CD4-positive, alpha-beta T cell treated with Interleukin-1 beta for 1 hour (primary cell): ENCODE measurements around the gene CCDC97.
A peak's percentile ranks its signal among the peaks of the same experiment; 100 is the strongest.

Source experiments
- DNase-seq, 2 donors: peaks; one replicate each; pipeline ENCODE4 v3.0.0-alpha.2; 2020 to 2022

The CCDC97 gene

GRCh38 chr19:41320568-41320967 lies 10.6 kb downstream of the CCDC97 start:
- DNase-seq = no peak

GRCh38 chr19:41321204-41321599 lies 11.2 kb downstream of the CCDC97 start:
- no peak for DNase-seq

GRCh38 chr19:41321600-41322270 lies 11.8 kb downstream of the CCDC97 start:
- no peak for DNase-seq

GRCh38 chr19:41322451-41322850 lies 12.5 kb downstream of the CCDC97 start:
- no peak for DNase-seq

- no peak for DNase-seq
These were observed 13.1 kb downstream of the CCDC97 start for GRCh38 chr19:41323023-41323422.

GRCh38 chr19:41323430-41324125 lies 13.6 kb downstream of the CCDC97 start:
- DNase-seq = peak in 1 of 2 donors; percentile 49

GRCh38 chr19:41324231-41324702 lies 14.3 kb downstream of the CCDC97 start:
- DNase-seq = no peak

GRCh38 chr19:41324921-41325639 lies 15.1 kb downstream of the CCDC97 start:
- peak in 1 of 2 donors; percentile 48 for DNase-seq

- DNase-seq = no peak
These were observed 15.6 kb downstream of the CCDC97 start for GRCh38 chr19:41325640-41325946.

- peak; percentile 28 to 63 for DNase-seq
These were observed 16.2 kb downstream of the CCDC97 start for GRCh38 chr19:41325947-41326706.

- no peak for DNase-seq
These were observed 17.2 kb downstream of the CCDC97 start for GRCh38 chr19:41327076-41327575.

- peak; percentile 87 to 91 for DNase-seq
These were observed 17.7 kb downstream of the CCDC97 start for GRCh38 chr19:41327576-41328156.

- peak in 1 of 2 donors; percentile 46 for DNase-seq
These were observed 18.3 kb downstream of the CCDC97 start for GRCh38 chr19:41328157-41328841.

- peak in 1 of 2 donors; percentile 50 for DNase-seq
These were observed 18.9 kb downstream of the CCDC97 start for GRCh38 chr19:41328842-41329225.

GRCh38 chr19:41330481-41330880 lies 20.5 kb downstream of the CCDC97 start:
- peak in 1 of 2 donors; percentile 43 for DNase-seq

GRCh38 chr19:41330946-41331678 lies 21.1 kb downstream of the CCDC97 start:
- DNase-seq = no peak

- no peak for DNase-seq
These were observed 22.0 kb downstream of the CCDC97 start for GRCh38 chr19:41332000-41332399.

GRCh38 chr19:41332468-41332867 lies 22.5 kb downstream of the CCDC97 start:
- DNase-seq = no peak

GRCh38 chr19:41334793-41335192 lies 24.8 kb downstream of the CCDC97 start:
- no peak for DNase-seq

GRCh38 chr19:41335467-41335866 lies 25.5 kb downstream of the CCDC97 start:
- DNase-seq = no peak

GRCh38 chr19:41339936-41340335 lies 30.0 kb downstream of the CCDC97 start:
- no peak for DNase-seq
